Right renal cortex interstitium (tissue), 3 donors: ENCODE measurements around the gene ZNF555. TPM values are rescaled to one million over a fixed set of nuclear protein-coding genes. Genes with fewer than 3 reads are reported as not detected.

ENCODE experiments used
- DNase-seq, 3 donors: peaks; one replicate each; pipeline ENCODE4 v3.0.0-alpha.2; 2013; ENCODE audit warnings: low read depth in 3 of 3, low spot score in 2 of 3
- polyA plus RNA-seq, 3 donors: library from polyadenylated mRNA; unstranded; fragments of 120-200 nt; gene quantifications; one replicate each; pipeline ENCODE4 v1.2.1, GENCODE V29; 2013; ENCODE audit not compliant: insufficient read length in 3 of 3

Gene ZNF555
- polyA plus RNA-seq, 3 donors: 13.8 to 14.4 (median 14.0) TPM

GRCh38 chr19:2906631-2907195 is 65.4 kb downstream of the ZNF555 start:
- DNase-seq: no peak

Other genes with a start within 250 kb of the ZNF555 start
- 1 to 10 TPM; 4.9 to 5.2 (median 5.0) TPM for gene GNG7, start 138.8 kb upstream of the ZNF555 start, polyA plus RNA-seq
- gene DIRAS1, start 120.1 kb upstream of the ZNF555 start, polyA plus RNA-seq: 1 to 10 TPM; 2.6 to 3.7 (median 3.4) TPM
- gene SLC39A3, start 101.5 kb upstream of the ZNF555 start, polyA plus RNA-seq: 10 to 100 TPM; 27.5 to 33.6 (median 29.8) TPM
- 10 to 100 TPM; 44.7 to 46.9 (median 45.4) TPM for gene SGTA, start 58.2 kb upstream of the ZNF555 start, polyA plus RNA-seq
- gene THOP1, start 56.0 kb upstream of the ZNF555 start, polyA plus RNA-seq: 10 to 100 TPM; 37.8 to 48.9 (median 41.8) TPM
- gene ZNF554, start 21.6 kb upstream of the ZNF555 start, polyA plus RNA-seq: 1 to 10 TPM; 9.4 to 9.7 (median 9.6) TPM
- 1 to 10 TPM in 2 of 3 donors, under 1 TPM in 1; 0.76 to 1.3 (median 1.1) TPM for gene ZNF556, start 25.9 kb downstream of the ZNF555 start, polyA plus RNA-seq
- 10 to 100 TPM in 1 of 3 donors, 1 to 10 TPM in 2; 7.6 to 10.6 (median 8.6) TPM for gene ZNF57, start 59.5 kb downstream of the ZNF555 start, polyA plus RNA-seq
- gene ZNF77, start 103.5 kb downstream of the ZNF555 start, polyA plus RNA-seq: 1 to 10 TPM; 7.9 to 9.0 (median 8.8) TPM
- gene TLE6, start 136.1 kb downstream of the ZNF555 start, polyA plus RNA-seq: 1 to 10 TPM; 6.5 to 7.6 (median 6.9) TPM
- gene TLE2, start 187.8 kb downstream of the ZNF555 start, polyA plus RNA-seq: 10 to 100 TPM; 26.8 to 32.4 (median 27.5) TPM
- gene TLE5, start 221.0 kb downstream of the ZNF555 start, polyA plus RNA-seq: 100 to 1,000 TPM; 421 to 476 (median 472) TPM